Gastrocnemius medialis (tissue), 4 donors: Measurements from ENCODE around the gene PPP1CA.

Experiments used
- POLR2A ChIP-seq, 2 donors: fragments of 450-650 bp; IDR thresholded peaks; one replicate each; pipeline ENCODE4 v1.6.1; 2017; ENCODE audit warnings: antibody characterized with exemption in 2 of 2, mild to moderate bottlenecking in 2 of 2, moderate library complexity in 2 of 2
- TF ChIP-seq, protein P1 (sequence below), 5 experiments: fragments of 450-650 bp in 3 of 5; fragments of 200-600 bp in 2 of 5; sonication (generic) in 2 of 5; IDR thresholded peaks in 4 of 5; conservative IDR thresholded peaks in 1 of 5; 1 replicate in 4 of 5; 2 replicates in 1 of 5; pipeline ENCODE4 v1.5.1; 2016 to 2019; ENCODE audit warnings: antibody characterized with exemption in 5 of 5, mild to moderate bottlenecking in 3 of 5, moderate library complexity in 3 of 5

DNA sequence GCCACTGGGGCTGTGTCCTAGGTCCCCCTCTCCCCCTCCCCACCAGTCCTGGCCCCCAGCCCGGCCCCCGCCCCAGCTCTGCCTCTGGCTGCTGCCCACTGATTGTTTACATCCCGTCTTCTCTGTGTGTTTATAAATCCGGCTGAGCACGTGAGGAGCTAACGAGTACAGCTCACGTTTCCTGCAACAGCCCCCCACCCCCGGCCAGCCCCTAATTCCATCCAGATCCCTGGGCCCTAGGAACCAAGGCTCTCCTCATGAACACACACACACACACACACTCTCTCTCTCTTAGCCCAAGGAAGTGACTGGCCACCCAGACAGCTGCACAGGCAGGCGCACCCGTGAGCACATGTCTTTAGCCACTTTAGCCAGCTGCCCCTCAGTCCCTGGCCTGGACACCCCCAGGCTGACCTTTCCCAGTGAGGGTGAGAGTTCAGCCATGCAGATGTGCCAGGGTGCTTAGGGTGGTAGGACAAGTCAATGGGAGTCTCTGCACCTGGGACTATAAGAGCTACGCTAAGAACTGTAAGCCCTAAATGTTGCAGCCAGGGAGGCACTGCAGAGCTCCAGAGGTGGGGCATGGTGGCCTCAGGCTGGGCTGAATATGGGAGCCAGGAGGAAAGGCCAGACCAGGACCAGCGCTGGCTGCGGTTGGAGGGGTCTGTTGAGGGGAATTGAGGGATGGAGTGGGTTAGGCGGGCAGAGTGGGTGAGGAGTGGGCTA lies 31.1 kb downstream of the PPP1CA start:
- TF ChIP-seq, protein P1, sequence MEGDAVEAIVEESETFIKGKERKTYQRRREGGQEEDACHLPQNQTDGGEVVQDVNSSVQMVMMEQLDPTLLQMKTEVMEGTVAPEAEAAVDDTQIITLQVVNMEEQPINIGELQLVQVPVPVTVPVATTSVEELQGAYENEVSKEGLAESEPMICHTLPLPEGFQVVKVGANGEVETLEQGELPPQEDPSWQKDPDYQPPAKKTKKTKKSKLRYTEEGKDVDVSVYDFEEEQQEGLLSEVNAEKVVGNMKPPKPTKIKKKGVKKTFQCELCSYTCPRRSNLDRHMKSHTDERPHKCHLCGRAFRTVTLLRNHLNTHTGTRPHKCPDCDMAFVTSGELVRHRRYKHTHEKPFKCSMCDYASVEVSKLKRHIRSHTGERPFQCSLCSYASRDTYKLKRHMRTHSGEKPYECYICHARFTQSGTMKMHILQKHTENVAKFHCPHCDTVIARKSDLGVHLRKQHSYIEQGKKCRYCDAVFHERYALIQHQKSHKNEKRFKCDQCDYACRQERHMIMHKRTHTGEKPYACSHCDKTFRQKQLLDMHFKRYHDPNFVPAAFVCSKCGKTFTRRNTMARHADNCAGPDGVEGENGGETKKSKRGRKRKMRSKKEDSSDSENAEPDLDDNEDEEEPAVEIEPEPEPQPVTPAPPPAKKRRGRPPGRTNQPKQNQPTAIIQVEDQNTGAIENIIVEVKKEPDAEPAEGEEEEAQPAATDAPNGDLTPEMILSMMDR (IDR thresholded peaks at IDR 0.05 in 4 of 5, conservative IDR thresholded peaks at IDR 0.05 in 1 of 5): no peak
- no peak for TF ChIP-seq POLR2A (IDR thresholded peaks at IDR 0.05)
